ENCODE measurements around the gene P2RY2. TPM values are rescaled to one million over a fixed set of nuclear protein-coding genes. Genes with fewer than 3 reads are reported as not detected.

Gene P2RY2
- total RNA-seq, 1 experiment from 2014 or later = 0.26 TPM

DNA sequence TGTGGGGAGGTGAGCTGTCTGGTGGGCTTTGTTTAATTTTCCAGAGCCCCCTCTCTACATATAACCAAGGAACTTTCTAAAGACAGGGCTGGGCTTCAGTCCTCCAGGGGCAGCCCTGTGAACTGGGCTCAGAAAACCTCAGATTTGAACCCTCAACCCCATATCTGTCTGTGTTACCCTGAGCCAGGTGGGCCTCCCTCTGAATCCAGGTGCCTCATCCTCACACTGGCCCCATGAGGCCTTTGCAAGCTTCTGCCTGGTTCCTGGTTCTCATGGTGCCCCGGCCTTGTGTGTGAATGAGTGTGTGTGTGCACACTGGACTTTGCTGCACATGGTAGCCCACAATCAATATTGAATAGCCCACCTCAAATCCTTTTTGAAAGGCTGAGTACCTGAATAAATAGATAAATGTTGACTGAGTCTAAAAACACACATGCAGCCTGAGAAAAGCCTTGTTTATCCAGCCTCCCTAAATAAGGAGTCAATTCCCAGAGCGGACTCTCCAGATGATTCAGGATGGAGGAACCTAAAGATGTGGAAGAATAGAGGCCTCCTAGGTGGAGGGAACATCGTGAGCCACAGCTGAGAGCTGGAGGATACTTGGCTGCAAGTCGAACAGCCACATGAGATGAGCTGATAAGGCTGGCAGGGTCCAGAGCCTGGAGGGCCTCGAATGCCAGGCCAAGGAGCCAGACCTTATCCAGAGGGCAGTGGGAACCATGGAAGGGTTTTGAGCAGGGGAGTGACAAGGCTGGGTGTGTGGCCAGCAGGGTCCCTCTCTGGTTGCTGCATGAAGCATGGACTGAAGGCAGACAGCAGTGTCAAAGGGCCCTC is 28.1 kb upstream of the P2RY2 start:
- Histone ChIP-seq H3K18ac (ENCODE audit: insufficient read length, low read depth, low read length) (no peak overlapping the region), H3K4me1 (ENCODE audit: insufficient read depth, low read length) (no peaks in the 10 kb centered on the region), H2AFZ (ENCODE audit: low read length) (no peak overlapping the region), H2BK15ac (ENCODE audit: low read depth, low read length) (no peak overlapping the region), H4K8ac (replicated peaks; ENCODE audit: insufficient read length, low read depth, low read length) (no peak overlapping the region), H3K79me1 (ENCODE audit: insufficient read depth, low read depth, low read length, poor library complexity, severe bottlenecking) (no peaks in the 10 kb centered on the region), H2BK120ac (ENCODE audit: low read depth, low read length, poor library complexity, severe bottlenecking) (no peak overlapping the region), H3K4me2 (ENCODE audit: insufficient read depth, insufficient read length, low read length) (no peak overlapping the region), H3K27me3 (ENCODE audit: insufficient read depth, low read length) (no peaks in the 10 kb centered on the region), H3K14ac (ENCODE audit: insufficient read depth, low read length) (no peak overlapping the region), H3K56ac (ENCODE audit: insufficient read length, low read depth, low read length) (no peak overlapping the region), H3K23ac (ENCODE audit: insufficient read length, low read depth, low read length) (no peak overlapping the region), H4K20me1 (ENCODE audit: control insufficient read depth, insufficient read depth, insufficient read length) (no peaks in the 10 kb centered on the region), H4K5ac (ENCODE audit: insufficient read length, low read depth, low read length) (no peak overlapping the region), H2BK20ac (ENCODE audit: low read depth, low read length, poor library complexity, severe bottlenecking) (no peak overlapping the region), H3K23me2 (ENCODE audit: insufficient read length, low read depth, low read length, poor library complexity, severe bottlenecking) (no peaks in the 10 kb centered on the region), H4K91ac (ENCODE audit: insufficient read length, low read depth, low read length) (no peak overlapping the region), H3K79me2 (ENCODE audit: insufficient read depth, low read length) (no peaks in the 10 kb centered on the region), H3K27ac (ENCODE audit: insufficient read length, low read depth, low read length) (no peak overlapping the region), H3T11ph (ENCODE audit: low read length) (no peak overlapping the region), H2AK5ac (ENCODE audit: insufficient read length, low read length) (no peak overlapping the region), H2BK5ac (ENCODE audit: insufficient read length, low read length) (no peak overlapping the region), H3K9ac (ENCODE audit: extremely low read depth, insufficient read length, low read length) (no peak overlapping the region), H3K4ac (ENCODE audit: low read depth, low read length) (no peak overlapping the region), H3K9me3 (ENCODE audit: control insufficient read depth, low read depth, low read length) (no peaks in the 10 kb centered on the region), H2BK12ac (ENCODE audit: insufficient read length, low read depth, low read length) (no peak overlapping the region)
- no peaks in the 10 kb centered on the region for H3K9me3 Mint-ChIP-seq
- H3K27me3 Mint-ChIP-seq (ENCODE audit: low read depth) = peaks cover 1% of the 10 kb centered on the region
- no peak overlapping the region for H3K4me3 Mint-ChIP-seq
- peaks cover 12 to 13% of the 10 kb centered on the region in 2 experiments for H3K4me1 Mint-ChIP-seq
- no CpG with 5 or more reads among the region's 5 CpGs for WGBS (ENCODE audit: extremely low coverage, insufficient read length, low lambda C conversion rate)
- no peaks in the 10 kb centered on the region for H3K36me3 Mint-ChIP-seq (ENCODE audit: insufficient read depth in 1 of 3, low read depth in 3 of 3)
- DNase-seq = no peak
- no peak overlapping the region for H3K27ac Mint-ChIP-seq
- TF ChIP-seq, protein P1, sequence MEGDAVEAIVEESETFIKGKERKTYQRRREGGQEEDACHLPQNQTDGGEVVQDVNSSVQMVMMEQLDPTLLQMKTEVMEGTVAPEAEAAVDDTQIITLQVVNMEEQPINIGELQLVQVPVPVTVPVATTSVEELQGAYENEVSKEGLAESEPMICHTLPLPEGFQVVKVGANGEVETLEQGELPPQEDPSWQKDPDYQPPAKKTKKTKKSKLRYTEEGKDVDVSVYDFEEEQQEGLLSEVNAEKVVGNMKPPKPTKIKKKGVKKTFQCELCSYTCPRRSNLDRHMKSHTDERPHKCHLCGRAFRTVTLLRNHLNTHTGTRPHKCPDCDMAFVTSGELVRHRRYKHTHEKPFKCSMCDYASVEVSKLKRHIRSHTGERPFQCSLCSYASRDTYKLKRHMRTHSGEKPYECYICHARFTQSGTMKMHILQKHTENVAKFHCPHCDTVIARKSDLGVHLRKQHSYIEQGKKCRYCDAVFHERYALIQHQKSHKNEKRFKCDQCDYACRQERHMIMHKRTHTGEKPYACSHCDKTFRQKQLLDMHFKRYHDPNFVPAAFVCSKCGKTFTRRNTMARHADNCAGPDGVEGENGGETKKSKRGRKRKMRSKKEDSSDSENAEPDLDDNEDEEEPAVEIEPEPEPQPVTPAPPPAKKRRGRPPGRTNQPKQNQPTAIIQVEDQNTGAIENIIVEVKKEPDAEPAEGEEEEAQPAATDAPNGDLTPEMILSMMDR (conservative IDR thresholded peaks at IDR 0.05) = no peak
